ENCODE data around the gene TIMP2.

GRCh38 chr17:78815696-78816095, 109.5 kb downstream of the TIMP2 start:
- TF ChIP-seq POLR2A (IDR thresholded peaks at IDR 0.05; ENCODE audit: low read depth, low read length) = no peak
- TF ChIP-seq RAD21 (IDR thresholded peaks at IDR 0.05; ENCODE audit: low read length) = no peak
- TF ChIP-seq BHLHE40 (IDR thresholded peaks at IDR 0.05; ENCODE audit: low read depth, low read length) = no peak
- TF ChIP-seq CTCF (conservative IDR thresholded peaks at IDR 0.05; ENCODE audit: low read depth, low read length) = no peak
- TF ChIP-seq MAZ (IDR thresholded peaks at IDR 0.05; ENCODE audit: borderline replicate concordance, low read depth, low read length) = no peak
- TF ChIP-seq MXI1 (IDR thresholded peaks at IDR 0.05; ENCODE audit: borderline replicate concordance, low read depth, low read length) = no peak
- no peak for TF ChIP-seq CEBPB (IDR thresholded peaks at IDR 0.05; ENCODE audit: low read depth, low read length)
